Measurements from ENCODE around the gene BSG.

- TF ChIP-seq, protein P1, sequence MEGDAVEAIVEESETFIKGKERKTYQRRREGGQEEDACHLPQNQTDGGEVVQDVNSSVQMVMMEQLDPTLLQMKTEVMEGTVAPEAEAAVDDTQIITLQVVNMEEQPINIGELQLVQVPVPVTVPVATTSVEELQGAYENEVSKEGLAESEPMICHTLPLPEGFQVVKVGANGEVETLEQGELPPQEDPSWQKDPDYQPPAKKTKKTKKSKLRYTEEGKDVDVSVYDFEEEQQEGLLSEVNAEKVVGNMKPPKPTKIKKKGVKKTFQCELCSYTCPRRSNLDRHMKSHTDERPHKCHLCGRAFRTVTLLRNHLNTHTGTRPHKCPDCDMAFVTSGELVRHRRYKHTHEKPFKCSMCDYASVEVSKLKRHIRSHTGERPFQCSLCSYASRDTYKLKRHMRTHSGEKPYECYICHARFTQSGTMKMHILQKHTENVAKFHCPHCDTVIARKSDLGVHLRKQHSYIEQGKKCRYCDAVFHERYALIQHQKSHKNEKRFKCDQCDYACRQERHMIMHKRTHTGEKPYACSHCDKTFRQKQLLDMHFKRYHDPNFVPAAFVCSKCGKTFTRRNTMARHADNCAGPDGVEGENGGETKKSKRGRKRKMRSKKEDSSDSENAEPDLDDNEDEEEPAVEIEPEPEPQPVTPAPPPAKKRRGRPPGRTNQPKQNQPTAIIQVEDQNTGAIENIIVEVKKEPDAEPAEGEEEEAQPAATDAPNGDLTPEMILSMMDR (IDR thresholded peaks at IDR 0.05): no peak
- TF ChIP-seq TP53 (CRISPR knock-in tag; IDR thresholded peaks at IDR 0.05): no peak
- TF ChIP-seq GABPB1 (CRISPR knock-in tag; IDR thresholded peaks at IDR 0.05): no peak
- TF ChIP-seq ZMAT4 (CRISPR knock-in tag; IDR thresholded peaks at IDR 0.05): no peak
- TF ChIP-seq NFYB (CRISPR knock-in tag; conservative IDR thresholded peaks at IDR 0.05; ENCODE audit: low read depth): no peak
- TF ChIP-seq, protein P2, sequence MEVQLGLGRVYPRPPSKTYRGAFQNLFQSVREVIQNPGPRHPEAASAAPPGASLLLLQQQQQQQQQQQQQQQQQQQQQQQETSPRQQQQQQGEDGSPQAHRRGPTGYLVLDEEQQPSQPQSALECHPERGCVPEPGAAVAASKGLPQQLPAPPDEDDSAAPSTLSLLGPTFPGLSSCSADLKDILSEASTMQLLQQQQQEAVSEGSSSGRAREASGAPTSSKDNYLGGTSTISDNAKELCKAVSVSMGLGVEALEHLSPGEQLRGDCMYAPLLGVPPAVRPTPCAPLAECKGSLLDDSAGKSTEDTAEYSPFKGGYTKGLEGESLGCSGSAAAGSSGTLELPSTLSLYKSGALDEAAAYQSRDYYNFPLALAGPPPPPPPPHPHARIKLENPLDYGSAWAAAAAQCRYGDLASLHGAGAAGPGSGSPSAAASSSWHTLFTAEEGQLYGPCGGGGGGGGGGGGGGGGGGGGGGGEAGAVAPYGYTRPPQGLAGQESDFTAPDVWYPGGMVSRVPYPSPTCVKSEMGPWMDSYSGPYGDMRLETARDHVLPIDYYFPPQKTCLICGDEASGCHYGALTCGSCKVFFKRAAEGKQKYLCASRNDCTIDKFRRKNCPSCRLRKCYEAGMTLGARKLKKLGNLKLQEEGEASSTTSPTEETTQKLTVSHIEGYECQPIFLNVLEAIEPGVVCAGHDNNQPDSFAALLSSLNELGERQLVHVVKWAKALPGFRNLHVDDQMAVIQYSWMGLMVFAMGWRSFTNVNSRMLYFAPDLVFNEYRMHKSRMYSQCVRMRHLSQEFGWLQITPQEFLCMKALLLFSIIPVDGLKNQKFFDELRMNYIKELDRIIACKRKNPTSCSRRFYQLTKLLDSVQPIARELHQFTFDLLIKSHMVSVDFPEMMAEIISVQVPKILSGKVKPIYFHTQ (CRISPR knock-in tag; IDR thresholded peaks at IDR 0.05): no peak
Measured at GRCh38 chr19:547836-548720, 24.3 kb upstream of the BSG start.

Data from WTC11 (cell line).